GM23338 (cell line): ENCODE data around the gene DOCK6. TPM values are rescaled to one million over a fixed set of nuclear protein-coding genes. Genes with fewer than 3 reads are reported as not detected.

Source experiments
- ATAC-seq: fragments of 200-7000 bp; cut with Tn5 transposase; 3 replicates; pipeline ENCODE4 v1.9.1; 2020
- DNase-seq: peaks from one replicate; pipeline ENCODE4 v3.0.0-alpha.2; 2015; ENCODE audit warnings: low spot score
- H2AFZ ChIP-seq: fragments of 200-600 bp; sonication (generic); 2 replicates; pipeline ENCODE4 v1.8.0; 2016; ENCODE audit warnings: antibody characterized with exemption, mild to moderate bottlenecking, moderate library complexity
- H3F3A ChIP-seq: fragments of 200-600 bp; sonication (generic); replicated peaks from 2 replicates; pipeline ENCODE4 v1.8.0; 2017; ENCODE audit warnings: antibody characterized with exemption, mixed run types, low read depth
- H3K27ac ChIP-seq: fragments of 200-600 bp; sonication (generic); 2 replicates; pipeline ENCODE4 v1.6.1; 2016; ENCODE audit warnings: low read depth
- H3K27me3 ChIP-seq: fragments of 200-600 bp; sonication (generic); 2 replicates; pipeline ENCODE4 v1.8.0; 2016; ENCODE audit warnings: mild to moderate bottlenecking, mixed run types, moderate library complexity; ENCODE audit not compliant: insufficient read depth
- H3K36me3 ChIP-seq: fragments of 200-600 bp; sonication (generic); 2 replicates; pipeline ENCODE4 v1.8.0; 2016; ENCODE audit warnings: mild to moderate bottlenecking; ENCODE audit not compliant: insufficient read depth
- H3K4me1 ChIP-seq: fragments of 200-600 bp; sonication (generic); 2 replicates; pipeline ENCODE4 v1.8.0; 2016; ENCODE audit warnings: mild to moderate bottlenecking, moderate library complexity; ENCODE audit not compliant: insufficient read depth
- H3K4me2 ChIP-seq: fragments of 200-600 bp; sonication (generic); 2 replicates; pipeline ENCODE4 v1.7.1; 2017; ENCODE audit warnings: mixed run types
- H3K4me3 ChIP-seq: fragments of 200-600 bp; sonication (generic); 2 replicates; pipeline ENCODE4 v1.6.1; 2016; ENCODE audit warnings: mixed run types
- H3K79me2 ChIP-seq: fragments of 200-600 bp; sonication (generic); replicated peaks from 2 replicates; pipeline ENCODE4 v1.8.0; 2017; ENCODE audit warnings: mild to moderate bottlenecking; ENCODE audit not compliant: insufficient read depth
- H3K9me2 ChIP-seq: fragments of 200-600 bp; sonication (generic); 2 replicates; pipeline ENCODE4 v1.8.0; 2017; ENCODE audit not compliant: insufficient read depth
- H4K20me1 ChIP-seq: fragments of 200-600 bp; sonication (generic); replicated peaks from 2 replicates; pipeline ENCODE4 v1.8.0; 2017; ENCODE audit warnings: mild to moderate bottlenecking; ENCODE audit not compliant: insufficient read depth
- H3K27ac Mint-ChIP-seq: 2 replicates; pipeline ENCODE4 v1.8.0; 2020; ENCODE audit warnings: inconsistent platforms, mild to moderate bottlenecking, moderate library complexity, mixed read lengths
- H3K27me3 Mint-ChIP-seq: 3 replicates; pipeline ENCODE4 v1.8.0; 2022; ENCODE audit warnings: low read depth, mild to moderate bottlenecking, moderate library complexity, mixed read lengths, inconsistent platforms; ENCODE audit not compliant: insufficient read depth, poor library complexity
- H3K36me3 Mint-ChIP-seq: 3 replicates; pipeline ENCODE4 v1.8.0; 2021; ENCODE audit warnings: low read depth, mild to moderate bottlenecking, inconsistent platforms, moderate library complexity, mixed read lengths
- H3K4me1 Mint-ChIP-seq: 3 replicates; pipeline ENCODE4 v1.8.0; 2020; ENCODE audit warnings: mild to moderate bottlenecking, inconsistent platforms, mixed read lengths
- H3K4me3 Mint-ChIP-seq: 3 replicates; pipeline ENCODE4 v1.8.0; 2021; ENCODE audit warnings: moderate library complexity, mild to moderate bottlenecking, inconsistent platforms, mixed read lengths
- H3K9me3 Mint-ChIP-seq: 3 replicates; pipeline ENCODE4 v1.8.0; 2020; ENCODE audit warnings: moderate library complexity, mild to moderate bottlenecking, inconsistent platforms, mixed read lengths
- CREB1 ChIP-seq: fragments of 250-450 bp; sonication (Bioruptor Pico); IDR thresholded peaks from 2 replicates; pipeline ENCODE4 v1.5.0; 2020; ENCODE audit warnings: low read depth, mild to moderate bottlenecking, moderate library complexity
- EZH2 ChIP-seq: fragments of 200-600 bp; sonication (generic); IDR thresholded peaks from one replicate; pipeline ENCODE4 v1.8.0; 2017; ENCODE audit warnings: antibody characterized with exemption, mild to moderate bottlenecking, low read depth; ENCODE audit not compliant: unreplicated experiment
- EZH2phosphoT487 ChIP-seq: fragments of 200-600 bp; sonication (generic); IDR thresholded peaks from one replicate; pipeline ENCODE4 v1.8.1; 2018; ENCODE audit warnings: antibody characterized with exemption; ENCODE audit not compliant: unreplicated experiment
- JUNB ChIP-seq: IDR thresholded peaks from one replicate; pipeline ENCODE4 v1.6.1; 2016; ENCODE audit warnings: antibody characterized with exemption; ENCODE audit not compliant: unreplicated experiment
- NANOG ChIP-seq: IDR thresholded peaks from 2 replicates; pipeline ENCODE4 v1.6.1; 2016; ENCODE audit warnings: antibody characterized with exemption, borderline replicate concordance
- ZNF331 ChIP-seq: fragments of 250-450 bp; sonication (Bioruptor Pico); IDR thresholded peaks from 2 replicates; pipeline ENCODE4 v1.5.0; 2020; ENCODE audit warnings: low read depth, mild to moderate bottlenecking, moderate library complexity
- polyA plus RNA-seq: library from polyadenylated mRNA; unstranded; fragments of >200 nt; fragmentation: Nextera tagmentation; extraction: Ambion mirVana; gene quantifications from 2 replicates; pipeline ENCODE4 v1.2.1, GENCODE V29; 2016
- total RNA-seq: library from RNA; depleted of rRNA; stranded (reverse); fragments of >200 nt; shearing (Covaris generic); gene quantifications from 2 replicates; pipeline ENCODE4 v1.2.3, GENCODE V29; 2014
- TF ChIP-seq, protein P1 (sequence below): IDR thresholded peaks from one replicate; pipeline ENCODE4 v1.6.1; 2018; ENCODE audit warnings: antibody characterized with exemption; ENCODE audit not compliant: unreplicated experiment
- TF ChIP-seq, protein P2 (sequence below): IDR thresholded peaks from 2 replicates; pipeline ENCODE4 v1.6.1; 2016; ENCODE audit warnings: antibody characterized with exemption
- TF ChIP-seq, protein P3 (sequence below): fragments of 250-450 bp; sonication (Bioruptor Pico); IDR thresholded peaks from 2 replicates; pipeline ENCODE4 v1.5.0; 2020; ENCODE audit warnings: mild to moderate bottlenecking, moderate library complexity

The DOCK6 gene
- total and polyA plus RNA-seq, 2 experiments from 2014 or later: 34.6 to 49.0 TPM

DNA sequence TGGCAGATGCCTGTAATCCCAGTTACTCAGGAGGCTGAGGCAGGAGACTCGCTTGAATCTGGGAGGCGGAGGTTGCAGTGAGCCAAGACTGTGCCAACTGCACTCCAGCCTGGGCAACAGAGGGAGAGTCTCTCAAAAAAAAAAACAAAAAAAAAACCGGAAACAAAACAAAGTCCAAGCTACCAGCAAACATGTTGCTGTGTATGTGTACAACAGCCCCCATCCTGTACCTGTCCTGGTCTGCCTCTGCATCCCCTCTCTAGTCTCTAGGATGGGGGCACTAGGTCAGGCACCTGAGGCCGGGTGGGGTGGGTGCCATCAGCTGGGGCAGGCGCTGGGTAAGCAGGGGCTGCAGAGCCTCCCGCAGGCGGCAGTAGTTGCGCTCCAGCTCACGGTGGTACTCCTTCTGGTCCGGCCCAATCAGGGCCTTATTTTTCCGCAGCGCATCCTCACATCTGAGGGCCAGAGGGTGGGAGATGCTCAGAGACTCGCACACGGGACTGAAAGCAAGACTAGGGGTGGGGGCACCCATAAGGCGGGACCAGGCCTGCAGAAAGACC, 62.2 kb downstream of the DOCK6 start (continued):
- TF ChIP-seq, protein P1, sequence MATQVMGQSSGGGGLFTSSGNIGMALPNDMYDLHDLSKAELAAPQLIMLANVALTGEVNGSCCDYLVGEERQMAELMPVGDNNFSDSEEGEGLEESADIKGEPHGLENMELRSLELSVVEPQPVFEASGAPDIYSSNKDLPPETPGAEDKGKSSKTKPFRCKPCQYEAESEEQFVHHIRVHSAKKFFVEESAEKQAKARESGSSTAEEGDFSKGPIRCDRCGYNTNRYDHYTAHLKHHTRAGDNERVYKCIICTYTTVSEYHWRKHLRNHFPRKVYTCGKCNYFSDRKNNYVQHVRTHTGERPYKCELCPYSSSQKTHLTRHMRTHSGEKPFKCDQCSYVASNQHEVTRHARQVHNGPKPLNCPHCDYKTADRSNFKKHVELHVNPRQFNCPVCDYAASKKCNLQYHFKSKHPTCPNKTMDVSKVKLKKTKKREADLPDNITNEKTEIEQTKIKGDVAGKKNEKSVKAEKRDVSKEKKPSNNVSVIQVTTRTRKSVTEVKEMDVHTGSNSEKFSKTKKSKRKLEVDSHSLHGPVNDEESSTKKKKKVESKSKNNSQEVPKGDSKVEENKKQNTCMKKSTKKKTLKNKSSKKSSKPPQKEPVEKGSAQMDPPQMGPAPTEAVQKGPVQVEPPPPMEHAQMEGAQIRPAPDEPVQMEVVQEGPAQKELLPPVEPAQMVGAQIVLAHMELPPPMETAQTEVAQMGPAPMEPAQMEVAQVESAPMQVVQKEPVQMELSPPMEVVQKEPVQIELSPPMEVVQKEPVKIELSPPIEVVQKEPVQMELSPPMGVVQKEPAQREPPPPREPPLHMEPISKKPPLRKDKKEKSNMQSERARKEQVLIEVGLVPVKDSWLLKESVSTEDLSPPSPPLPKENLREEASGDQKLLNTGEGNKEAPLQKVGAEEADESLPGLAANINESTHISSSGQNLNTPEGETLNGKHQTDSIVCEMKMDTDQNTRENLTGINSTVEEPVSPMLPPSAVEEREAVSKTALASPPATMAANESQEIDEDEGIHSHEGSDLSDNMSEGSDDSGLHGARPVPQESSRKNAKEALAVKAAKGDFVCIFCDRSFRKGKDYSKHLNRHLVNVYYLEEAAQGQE: no peak

DNA sequence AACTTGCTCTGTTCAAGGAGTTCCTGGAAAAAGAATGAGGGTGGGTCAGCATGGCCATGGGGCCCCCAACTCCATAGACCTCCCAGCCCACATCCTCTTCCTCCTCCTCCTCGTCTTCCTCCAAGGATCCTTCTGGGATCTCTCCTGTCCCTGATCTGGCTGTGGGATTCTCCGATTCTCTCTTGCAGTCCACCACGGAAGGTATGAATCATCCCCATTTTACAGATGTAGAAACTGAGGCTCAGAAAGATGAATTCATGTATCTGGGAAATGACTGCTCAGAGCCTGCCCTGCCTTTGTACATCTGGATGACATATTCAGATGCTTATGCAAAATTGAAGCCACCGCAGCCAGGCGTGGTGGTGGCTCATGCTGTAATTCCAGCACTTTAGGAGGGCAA, 62.8 kb downstream of the DOCK6 start:
- no peak for ATAC-seq
- Histone ChIP-seq H4K20me1 (no peaks in the 10 kb centered on the region), H3K36me3 (no peaks in the 10 kb centered on the region), H3K27ac (no peak overlapping the region), H3F3A (peaks cover 29% of the 10 kb centered on the region), H3K9me2 (no peaks in the 10 kb centered on the region), H2AFZ (no peak overlapping the region), H3K4me2 (no peak overlapping the region), H3K27me3 (no peaks in the 10 kb centered on the region), H3K79me2 (no peaks in the 10 kb centered on the region), H3K4me3 (no peak overlapping the region), H3K4me1 (peaks cover 8% of the 10 kb centered on the region; the same call in 1 of the 2 replicates)
- Mint-ChIP-seq H3K4me1 (peaks cover 7% of the 10 kb centered on the region), H3K36me3 (peaks cover 11% of the 10 kb centered on the region; the same call in 2 of the 3 replicates), H3K27me3 (peaks cover 11% of the 10 kb centered on the region), H3K4me3 (no peak overlapping the region), H3K27ac (no peak overlapping the region), H3K9me3 (no peaks in the 10 kb centered on the region)
- no peak for DNase-seq
- TF ChIP-seq, protein P2, sequence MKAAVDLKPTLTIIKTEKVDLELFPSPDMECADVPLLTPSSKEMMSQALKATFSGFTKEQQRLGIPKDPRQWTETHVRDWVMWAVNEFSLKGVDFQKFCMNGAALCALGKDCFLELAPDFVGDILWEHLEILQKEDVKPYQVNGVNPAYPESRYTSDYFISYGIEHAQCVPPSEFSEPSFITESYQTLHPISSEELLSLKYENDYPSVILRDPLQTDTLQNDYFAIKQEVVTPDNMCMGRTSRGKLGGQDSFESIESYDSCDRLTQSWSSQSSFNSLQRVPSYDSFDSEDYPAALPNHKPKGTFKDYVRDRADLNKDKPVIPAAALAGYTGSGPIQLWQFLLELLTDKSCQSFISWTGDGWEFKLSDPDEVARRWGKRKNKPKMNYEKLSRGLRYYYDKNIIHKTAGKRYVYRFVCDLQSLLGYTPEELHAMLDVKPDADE: no peak
- no peak for TF ChIP-seq CREB1 (CRISPR knock-in tag)
- TF ChIP-seq NANOG: no peak
- no peak for TF ChIP-seq ZNF331
- TF ChIP-seq JUNB: no peak
- TF ChIP-seq, protein P3, sequence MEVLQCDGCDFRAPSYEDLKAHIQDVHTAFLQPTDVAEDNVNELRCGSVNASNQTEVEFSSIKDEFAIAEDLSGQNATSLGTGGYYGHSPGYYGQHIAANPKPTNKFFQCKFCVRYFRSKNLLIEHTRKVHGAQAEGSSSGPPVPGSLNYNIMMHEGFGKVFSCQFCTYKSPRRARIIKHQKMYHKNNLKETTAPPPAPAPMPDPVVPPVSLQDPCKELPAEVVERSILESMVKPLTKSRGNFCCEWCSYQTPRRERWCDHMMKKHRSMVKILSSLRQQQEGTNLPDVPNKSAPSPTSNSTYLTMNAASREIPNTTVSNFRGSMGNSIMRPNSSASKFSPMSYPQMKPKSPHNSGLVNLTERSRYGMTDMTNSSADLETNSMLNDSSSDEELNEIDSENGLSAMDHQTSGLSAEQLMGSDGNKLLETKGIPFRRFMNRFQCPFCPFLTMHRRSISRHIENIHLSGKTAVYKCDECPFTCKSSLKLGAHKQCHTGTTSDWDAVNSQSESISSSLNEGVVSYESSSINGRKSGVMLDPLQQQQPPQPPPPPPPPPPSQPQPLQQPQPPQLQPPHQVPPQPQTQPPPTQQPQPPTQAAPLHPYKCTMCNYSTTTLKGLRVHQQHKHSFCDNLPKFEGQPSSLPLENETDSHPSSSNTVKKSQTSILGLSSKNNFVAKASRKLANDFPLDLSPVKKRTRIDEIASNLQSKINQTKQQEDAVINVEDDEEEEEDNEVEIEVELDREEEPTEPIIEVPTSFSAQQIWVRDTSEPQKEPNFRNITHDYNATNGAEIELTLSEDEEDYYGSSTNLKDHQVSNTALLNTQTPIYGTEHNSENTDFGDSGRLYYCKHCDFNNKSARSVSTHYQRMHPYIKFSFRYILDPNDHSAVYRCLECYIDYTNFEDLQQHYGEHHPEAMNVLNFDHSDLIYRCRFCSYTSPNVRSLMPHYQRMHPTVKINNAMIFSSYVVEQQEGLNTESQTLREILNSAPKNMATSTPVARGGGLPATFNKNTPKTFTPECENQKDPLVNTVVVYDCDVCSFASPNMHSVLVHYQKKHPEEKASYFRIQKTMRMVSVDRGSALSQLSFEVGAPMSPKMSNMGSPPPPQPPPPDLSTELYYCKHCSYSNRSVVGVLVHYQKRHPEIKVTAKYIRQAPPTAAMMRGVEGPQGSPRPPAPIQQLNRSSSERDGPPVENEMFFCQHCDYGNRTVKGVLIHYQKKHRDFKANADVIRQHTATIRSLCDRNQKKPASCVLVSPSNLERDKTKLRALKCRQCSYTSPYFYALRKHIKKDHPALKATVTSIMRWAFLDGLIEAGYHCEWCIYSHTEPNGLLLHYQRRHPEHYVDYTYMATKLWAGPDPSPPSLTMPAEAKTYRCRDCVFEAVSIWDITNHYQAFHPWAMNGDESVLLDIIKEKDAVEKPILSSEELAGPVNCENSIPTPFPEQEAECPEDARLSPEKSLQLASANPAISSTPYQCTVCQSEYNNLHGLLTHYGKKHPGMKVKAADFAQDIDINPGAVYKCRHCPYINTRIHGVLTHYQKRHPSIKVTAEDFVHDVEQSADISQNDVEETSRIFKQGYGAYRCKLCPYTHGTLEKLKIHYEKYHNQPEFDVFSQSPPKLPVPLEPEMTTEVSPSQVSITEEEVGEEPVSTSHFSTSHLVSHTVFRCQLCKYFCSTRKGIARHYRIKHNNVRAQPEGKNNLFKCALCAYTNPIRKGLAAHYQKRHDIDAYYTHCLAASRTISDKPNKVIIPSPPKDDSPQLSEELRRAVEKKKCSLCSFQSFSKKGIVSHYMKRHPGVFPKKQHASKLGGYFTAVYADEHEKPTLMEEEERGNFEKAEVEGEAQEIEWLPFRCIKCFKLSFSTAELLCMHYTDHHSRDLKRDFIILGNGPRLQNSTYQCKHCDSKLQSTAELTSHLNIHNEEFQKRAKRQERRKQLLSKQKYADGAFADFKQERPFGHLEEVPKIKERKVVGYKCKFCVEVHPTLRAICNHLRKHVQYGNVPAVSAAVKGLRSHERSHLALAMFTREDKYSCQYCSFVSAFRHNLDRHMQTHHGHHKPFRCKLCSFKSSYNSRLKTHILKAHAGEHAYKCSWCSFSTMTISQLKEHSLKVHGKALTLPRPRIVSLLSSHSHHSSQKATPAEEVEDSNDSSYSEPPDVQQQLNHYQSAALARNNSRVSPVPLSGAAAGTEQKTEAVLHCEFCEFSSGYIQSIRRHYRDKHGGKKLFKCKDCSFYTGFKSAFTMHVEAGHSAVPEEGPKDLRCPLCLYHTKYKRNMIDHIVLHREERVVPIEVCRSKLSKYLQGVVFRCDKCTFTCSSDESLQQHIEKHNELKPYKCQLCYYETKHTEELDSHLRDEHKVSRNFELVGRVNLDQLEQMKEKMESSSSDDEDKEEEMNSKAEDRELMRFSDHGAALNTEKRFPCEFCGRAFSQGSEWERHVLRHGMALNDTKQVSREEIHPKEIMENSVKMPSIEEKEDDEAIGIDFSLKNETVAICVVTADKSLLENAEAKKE (CRISPR knock-in tag): no peak
- TF ChIP-seq, protein P1: no peak
- no peak for TF ChIP-seq EZH2
- TF ChIP-seq EZH2phosphoT487: no peak
